Peyer's patch (tissue), 4 donors: ENCODE data around the gene EMP1. TPM values are rescaled to one million over a fixed set of nuclear protein-coding genes. Genes with fewer than 3 reads are reported as not detected.

Experiments
- DNase-seq, 3 donors: peaks; one replicate each; pipeline ENCODE4 v3.0.0-alpha.2; 2017 to 2019
- H3K27ac ChIP-seq, 4 donors: fragments of 200-600 bp; sonication (generic); one replicate each; pipeline ENCODE4 v1.5.1; 2016 to 2019
- H3K27me3 ChIP-seq, 2 donors: fragments of 200-600 bp; sonication (generic); one replicate each; pipeline ENCODE4 v1.5.1; 2019
- H3K36me3 ChIP-seq, 3 donors: fragments of 200-600 bp; sonication (generic); one replicate each; pipeline ENCODE4 v1.5.1; 2016 to 2019
- H3K4me1 ChIP-seq, 4 donors: fragments of 200-600 bp; sonication (generic); one replicate each; pipeline ENCODE4 v1.5.1; 2016 to 2019
- H3K4me3 ChIP-seq, 4 donors: fragments of 200-600 bp; sonication (generic); 1 replicate in 3 of 4; 2 replicates in 1 of 4; pipeline ENCODE4 v1.5.1; 2016 to 2019; ENCODE audit warnings: mild to moderate bottlenecking in 1 of 4
- H3K9me3 ChIP-seq, 4 donors: fragments of 200-600 bp; sonication (generic); one replicate each; pipeline ENCODE4 v1.5.1; 2016 to 2019; ENCODE audit warnings: mild to moderate bottlenecking in 1 of 4
- CTCF ChIP-seq, 6 experiments: fragments of 450-650 bp in 4 of 6; fragments of 200-600 bp in 2 of 6; sonication (generic) in 1 of 6; IDR thresholded peaks; one replicate each; pipeline ENCODE4 v1.5.1; 2017 to 2019; ENCODE audit warnings: antibody characterized with exemption in 6 of 6, mild to moderate bottlenecking in 3 of 6, moderate library complexity in 1 of 6
- POLR2A ChIP-seq, 2 donors: fragments of 450-650 bp; IDR thresholded peaks; one replicate each; pipeline ENCODE4 v1.5.1; 2017; ENCODE audit warnings: antibody characterized with exemption in 2 of 2, mild to moderate bottlenecking in 2 of 2, moderate library complexity in 2 of 2
- total RNA-seq, 4 donors: library from RNA; depleted of rRNA; stranded (reverse); fragments of >200 nt; gene quantifications; one replicate each; pipeline ENCODE4 v1.1.0, GENCODE V29; 2016

Gene EMP1
- total RNA-seq, 4 donors from 2014 or later, result 37.1 to 110 (median 87.3) TPM

DNA sequence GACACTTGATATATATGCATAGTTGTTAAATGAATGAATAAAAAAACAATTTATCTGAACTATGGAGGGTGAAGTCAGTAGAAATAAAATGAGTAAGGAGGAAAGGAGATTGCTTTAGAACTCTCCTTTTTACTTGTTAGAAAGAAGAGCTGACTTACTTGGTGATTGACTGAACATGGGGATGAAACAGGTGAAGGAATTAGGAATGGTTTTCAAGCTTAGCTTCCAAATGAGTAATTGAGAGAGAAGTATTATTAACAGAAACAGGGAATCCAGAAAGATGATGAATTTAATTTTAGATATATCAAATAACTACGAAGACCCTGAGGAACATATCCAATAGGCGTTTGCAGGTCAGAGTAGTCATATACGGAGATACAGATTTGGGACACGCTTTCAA is 33.6 kb upstream of the EMP1 start:
- DNase-seq, result no peak
- H3K4me3 ChIP-seq, result no peak overlapping the region
- H3K9me3 ChIP-seq, result no peaks in the 10 kb centered on the region
- no peaks in the 10 kb centered on the region for H3K27me3 ChIP-seq
- H3K27ac ChIP-seq, result no peak overlapping the region
- H3K4me1 ChIP-seq, result peaks cover 0 to 9% (median 4%) of the 10 kb centered on the region in 4 donors
- TF ChIP-seq POLR2A (IDR thresholded peaks at IDR 0.05), result no peak
- no peak for TF ChIP-seq CTCF (IDR thresholded peaks at IDR 0.05)
- no peaks in the 10 kb centered on the region for H3K36me3 ChIP-seq

DNA sequence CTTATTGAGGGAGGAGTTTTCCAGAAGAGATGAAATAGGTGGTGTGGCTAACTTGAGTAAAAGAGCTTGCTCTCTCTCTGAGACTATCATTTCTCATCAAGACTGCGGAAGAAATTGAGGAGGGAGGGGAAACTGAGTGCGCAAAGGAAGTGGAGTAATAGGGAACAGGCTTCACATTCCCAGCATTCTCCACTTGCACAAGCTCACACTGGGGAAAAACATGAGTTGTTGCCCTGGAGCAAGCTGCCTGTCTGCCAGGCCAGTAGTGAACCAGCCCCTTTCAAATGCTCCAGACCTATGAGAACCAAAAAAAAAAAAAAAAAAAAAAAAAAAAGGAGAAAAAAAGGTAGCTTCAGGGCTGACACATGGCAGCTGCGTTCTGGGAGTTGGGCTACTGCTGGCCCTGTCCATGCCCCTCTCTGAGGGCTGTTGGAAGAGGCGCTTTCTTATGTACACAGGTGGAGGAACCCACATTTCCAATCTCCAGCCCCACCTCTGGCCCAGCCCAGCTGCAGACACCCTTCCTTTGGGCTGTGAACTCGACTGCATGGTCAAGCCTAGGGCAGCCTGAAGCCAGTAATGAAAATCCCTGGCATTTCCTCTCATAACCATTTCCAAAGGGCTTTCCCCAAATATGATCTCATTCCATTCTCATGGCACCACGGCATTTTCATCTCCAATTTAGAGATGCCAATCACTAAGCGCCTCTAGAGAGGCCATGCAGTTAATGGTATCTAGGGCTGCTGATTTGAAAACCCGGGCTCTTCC is 32.5 kb upstream of the EMP1 start:
- Histone ChIP-seq H3K36me3 (no peaks in the 10 kb centered on the region), H3K9me3 (no peaks in the 10 kb centered on the region), H3K27ac (no peak overlapping the region), H3K4me1 (peaks cover 0 to 9% (median 4%) of the 10 kb centered on the region in 4 donors), H3K27me3 (no peaks in the 10 kb centered on the region), H3K4me3 (no peak overlapping the region)
- no peak for DNase-seq
- no peak for TF ChIP-seq POLR2A (IDR thresholded peaks at IDR 0.05)
- TF ChIP-seq CTCF (IDR thresholded peaks at IDR 0.05), result no peak

- H3K4me1 ChIP-seq, result peaks cover 0 to 9% (median 4%) of the 10 kb centered on the region in 4 donors
- TF ChIP-seq POLR2A (IDR thresholded peaks at IDR 0.05) (no peak), CTCF (IDR thresholded peaks at IDR 0.05) (no peak)
- H3K9me3 ChIP-seq, result no peaks in the 10 kb centered on the region
- H3K27me3 ChIP-seq, result no peaks in the 10 kb centered on the region
- no peaks in the 10 kb centered on the region for H3K36me3 ChIP-seq
- no peak overlapping the region for H3K4me3 ChIP-seq
- H3K27ac ChIP-seq, result peak overlapping the region in 1 of 4 donors; percentile 55
- DNase-seq, result no peak
These were observed 31.5 kb upstream of the EMP1 start for GRCh38 chr12:13164921-13165616.

DNA sequence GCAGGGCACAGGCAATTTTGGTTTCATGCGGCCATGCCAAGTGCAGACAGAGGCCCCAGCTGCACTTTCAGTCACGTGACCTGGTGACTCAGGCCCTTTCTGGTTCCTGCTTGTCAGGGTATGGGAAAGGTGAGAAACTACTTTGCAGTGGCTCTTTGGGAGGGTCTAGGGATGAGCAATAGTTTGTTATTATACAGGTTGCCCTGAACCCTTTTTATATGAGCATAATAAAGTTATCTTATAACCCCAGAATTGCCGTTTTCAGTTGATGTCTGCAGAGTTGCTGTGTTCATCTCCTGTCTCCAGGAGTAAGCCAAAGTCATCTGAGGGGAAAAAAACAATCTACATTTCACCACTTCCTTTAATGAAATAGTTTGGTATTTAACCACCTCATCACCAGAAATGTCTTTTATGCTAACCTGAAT is 30.9 kb upstream of the EMP1 start:
- H3K9me3 ChIP-seq, result no peaks in the 10 kb centered on the region
- no peak overlapping the region for H3K4me3 ChIP-seq
- peak overlapping the region in 1 of 4 donors; percentile 55 for H3K27ac ChIP-seq
- H3K36me3 ChIP-seq, result no peaks in the 10 kb centered on the region
- no peaks in the 10 kb centered on the region for H3K27me3 ChIP-seq
- H3K4me1 ChIP-seq, result peaks cover 0 to 9% (median 4%) of the 10 kb centered on the region in 4 donors
- TF ChIP-seq CTCF (IDR thresholded peaks at IDR 0.05) (no peak), POLR2A (IDR thresholded peaks at IDR 0.05) (no peak)
- DNase-seq, result peak; percentile 61 to 90 (median 70)

GRCh38 chr12:13167226-13167625 is 29.3 kb upstream of the EMP1 start:
- TF ChIP-seq POLR2A (IDR thresholded peaks at IDR 0.05) (no peak), CTCF (IDR thresholded peaks at IDR 0.05) (no peak)
- Histone ChIP-seq H3K36me3 (no peaks in the 10 kb centered on the region), H3K4me1 (peaks cover 0 to 14% (median 4%) of the 10 kb centered on the region in 4 donors), H3K27ac (no peak overlapping the region), H3K27me3 (no peaks in the 10 kb centered on the region), H3K4me3 (no peak overlapping the region), H3K9me3 (no peaks in the 10 kb centered on the region)
- DNase-seq, result no peak
